Activated CD4-positive, alpha-beta memory T cell treated with anti-CD3 and anti-CD28 coated beads for 36 hours (primary cell): ENCODE results near the gene IGFBP5. TPM values are rescaled to one million over a fixed set of nuclear protein-coding genes. Genes with fewer than 3 reads are reported as not detected.

ENCODE experiments used
- CTCF ChIA-PET: fragments of 350-600 bp; sonication (Branson Sonifier 250); formaldehyde crosslinking; loops from one replicate; lab custom pipeline; 2021; ENCODE audit warnings: antibody characterized with exemption, inconsistent platforms; lab: Charles Lee
- POLR2A ChIA-PET: fragments of 350-600 bp; sonication (Branson Sonifier 250); formaldehyde crosslinking; loops from one replicate; lab custom pipeline; 2021; ENCODE audit warnings: antibody characterized with exemption; lab: Charles Lee
- DNase-seq: peaks from one replicate; pipeline ENCODE4 v3.0.0-alpha.2; 2020
- H3K27ac Mint-ChIP-seq: one replicate; pipeline ENCODE4 v1.8.0; 2021; ENCODE audit warnings: mixed read lengths
- H3K27me3 Mint-ChIP-seq: one replicate; pipeline ENCODE4 v1.8.0; 2021; ENCODE audit warnings: mixed read lengths
- H3K36me3 Mint-ChIP-seq: one replicate; pipeline ENCODE4 v1.8.0; 2021; ENCODE audit warnings: mixed read lengths
- H3K4me1 Mint-ChIP-seq: one replicate; pipeline ENCODE4 v1.8.0; 2021; ENCODE audit warnings: low read depth, mixed read lengths
- H3K4me3 Mint-ChIP-seq: one replicate; pipeline ENCODE4 v1.8.0; 2021; ENCODE audit warnings: mild to moderate bottlenecking, mixed read lengths
- H3K9me3 Mint-ChIP-seq: one replicate; pipeline ENCODE4 v1.8.0; 2021; ENCODE audit warnings: mixed read lengths
- intact Hi-C: fragments of 100-400 bp; cut with micrococcal nuclease; formaldehyde crosslinking; loops from one replicate; pipeline ENCODE4 v1.15.1; 2023
- total RNA-seq, 2 experiments: library from RNA; stranded (reverse); gene quantifications; one replicate each; pipeline ENCODE4 v1.2.3, GENCODE V29; 2021

Gene IGFBP5
- total RNA-seq: not detected

DNA sequence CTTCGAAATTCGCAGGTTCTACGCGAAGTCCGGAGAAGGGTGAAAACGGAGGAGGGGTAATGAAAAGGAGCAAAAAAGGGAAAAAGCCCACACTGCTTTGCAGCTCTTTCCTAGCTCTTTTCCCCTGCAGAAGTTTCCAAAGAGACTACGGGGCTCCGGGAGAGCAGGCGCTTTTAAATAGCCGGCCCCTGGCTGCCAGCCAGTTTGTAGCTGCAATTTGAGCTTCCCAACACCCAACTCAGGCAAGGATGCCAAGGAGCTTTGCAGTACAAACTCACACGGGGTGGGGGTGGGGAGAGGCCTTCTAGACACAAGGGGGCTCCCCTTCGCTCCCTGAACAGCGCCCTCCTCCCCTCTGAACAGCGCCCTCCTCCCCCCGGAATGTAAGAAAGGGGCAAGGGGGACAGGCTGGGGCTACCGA, at the start of gene IGFBP5:
Gene IGFBP5, minus strand, starts transcription at position 149 of the 421 bp plus-strand sequence. CDS start 774 bp downstream, outside the sequence.
- H3K27me3 Mint-ChIP-seq: peaks cover 48% of the 10 kb centered on the region
- H3K36me3 Mint-ChIP-seq: no peaks in the 10 kb centered on the region
- H3K9me3 Mint-ChIP-seq: no peaks in the 10 kb centered on the region
- peak within 1 kb of the TSS; percentile 40 for H3K4me3 Mint-ChIP-seq
- no peak for DNase-seq
- H3K27ac Mint-ChIP-seq: no peak within 1 kb of the TSS
- intact Hi-C loops: loop anchor here (5.0 to 10.0 kb wide), 3 partner anchors 52 to 919 kb away; no protein-coding TSS in a partner anchor
- ChIA-PET CTCF (interaction anchor here (0.6 to 1.6 kb wide), 4 partner anchors 9 to 1020 kb away, joined by 3 to 10 read pairs (median 3); no protein-coding TSS in a partner anchor), POLR2A (no interaction called here)
- peaks cover 25% of the 10 kb centered on the region for H3K4me1 Mint-ChIP-seq

DNA sequence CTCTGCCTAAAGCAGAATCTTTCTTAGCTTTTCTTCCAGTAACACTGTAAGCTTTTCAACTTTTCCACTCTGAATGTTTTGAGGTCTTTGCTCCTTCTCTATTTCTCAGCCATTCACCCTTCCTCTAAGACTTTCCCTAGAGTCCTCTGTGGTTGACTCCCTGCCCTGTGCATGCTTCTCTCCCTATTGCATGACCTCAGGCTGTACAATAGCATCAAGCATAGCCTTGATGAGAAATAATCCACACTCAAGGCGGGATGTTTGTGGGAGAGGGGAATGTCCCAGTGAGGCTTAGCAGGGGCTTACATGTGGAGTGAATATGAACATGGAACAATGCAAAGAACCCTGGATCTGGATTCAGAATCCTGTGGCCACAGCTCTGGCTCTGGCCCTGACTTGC, 48.4 kb upstream of the IGFBP5 start:
- Mint-ChIP-seq H3K9me3 (no peaks in the 10 kb centered on the region), H3K4me1 (no peaks in the 10 kb centered on the region)
- CTCF ChIA-PET: no interaction called here

DNA sequence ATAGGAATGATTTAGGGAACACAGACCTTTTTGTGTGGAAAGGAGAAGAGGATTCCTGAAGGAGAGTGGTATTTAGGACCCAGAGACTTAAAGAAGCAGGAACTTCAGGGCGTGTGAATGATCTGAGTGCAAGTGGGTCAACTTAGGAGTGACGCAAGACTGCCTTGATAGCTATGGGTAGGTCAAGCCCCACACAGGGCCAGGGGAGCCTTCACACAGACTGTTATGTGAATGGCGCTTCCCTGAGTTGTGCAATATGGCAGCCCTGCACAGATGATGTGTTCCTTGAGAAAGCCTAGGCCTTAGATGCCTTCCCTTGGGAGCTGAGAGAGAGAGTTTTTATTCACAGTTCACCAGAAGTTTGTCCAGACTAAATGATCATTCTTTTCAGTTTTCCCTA, 47.1 kb upstream of the IGFBP5 start:
- CTCF ChIA-PET: no interaction called here
- no peaks in the 10 kb centered on the region for H3K9me3 Mint-ChIP-seq

More for the DNA sequence above, 48.4 kb upstream of the IGFBP5 start:
- H3K4me3 Mint-ChIP-seq: no peak overlapping the region
- no peak overlapping the region for H3K27ac Mint-ChIP-seq
- no peaks in the 10 kb centered on the region for H3K36me3 Mint-ChIP-seq
- intact Hi-C loops: no loop called here
- POLR2A ChIA-PET: no interaction called here
- H3K27me3 Mint-ChIP-seq: peaks cover 18% of the 10 kb centered on the region
- DNase-seq: no peak

DNA sequence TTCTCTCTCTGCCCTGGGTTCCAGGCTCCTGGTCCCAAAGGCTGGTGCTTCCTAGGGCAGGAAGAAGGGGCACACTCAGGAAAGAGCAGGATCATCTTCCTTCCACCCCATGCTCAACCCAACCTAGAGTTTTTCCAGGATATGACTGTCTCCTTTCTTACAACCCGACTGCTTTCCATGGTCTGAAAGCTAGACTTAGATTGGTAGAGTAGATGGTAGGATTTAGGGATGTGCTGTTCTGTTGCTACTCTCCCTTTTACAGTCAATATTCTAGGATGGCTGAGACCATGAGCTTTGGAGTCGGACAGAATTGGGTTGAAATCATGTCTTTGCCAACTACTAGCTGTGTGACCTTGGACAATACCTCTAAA, 45.9 kb upstream of the IGFBP5 start:
- ChIA-PET CTCF (no interaction called here), POLR2A (no interaction called here)
- intact Hi-C loops: no loop called here
- no peaks in the 10 kb centered on the region for H3K9me3 Mint-ChIP-seq
- no peak overlapping the region for H3K4me3 Mint-ChIP-seq
- no peaks in the 10 kb centered on the region for H3K4me1 Mint-ChIP-seq
- no peak for DNase-seq
- no peaks in the 10 kb centered on the region for H3K36me3 Mint-ChIP-seq
- H3K27me3 Mint-ChIP-seq: peaks cover 14% of the 10 kb centered on the region
- no peak overlapping the region for H3K27ac Mint-ChIP-seq

More for the DNA sequence above, 47.1 kb upstream of the IGFBP5 start:
- H3K27ac Mint-ChIP-seq: no peak overlapping the region
- DNase-seq: no peak
- H3K4me1 Mint-ChIP-seq: no peaks in the 10 kb centered on the region
- H3K36me3 Mint-ChIP-seq: no peaks in the 10 kb centered on the region
- no peak overlapping the region for H3K4me3 Mint-ChIP-seq
- POLR2A ChIA-PET: no interaction called here
- intact Hi-C loops: no loop called here
- peaks cover 14% of the 10 kb centered on the region for H3K27me3 Mint-ChIP-seq

GRCh38 chr2:216740557-216741222, 45.3 kb upstream of the IGFBP5 start:
- Mint-ChIP-seq H3K4me1 (no peaks in the 10 kb centered on the region), H3K27me3 (peaks cover 14% of the 10 kb centered on the region), H3K9me3 (no peaks in the 10 kb centered on the region), H3K4me3 (no peak overlapping the region), H3K36me3 (no peaks in the 10 kb centered on the region), H3K27ac (no peak overlapping the region)
- DNase-seq: no peak
- intact Hi-C loops: no loop called here
- POLR2A ChIA-PET: no interaction called here
- CTCF ChIA-PET: no interaction called here

- H3K9me3 Mint-ChIP-seq: no peaks in the 10 kb centered on the region
- no peaks in the 10 kb centered on the region for H3K4me1 Mint-ChIP-seq
- no peaks in the 10 kb centered on the region for H3K36me3 Mint-ChIP-seq
- POLR2A ChIA-PET: no interaction called here
- H3K27ac Mint-ChIP-seq: no peak overlapping the region
- no peak for DNase-seq
- CTCF ChIA-PET: no interaction called here
- intact Hi-C loops: no loop called here
- peaks cover 7% of the 10 kb centered on the region for H3K27me3 Mint-ChIP-seq
- no peak overlapping the region for H3K4me3 Mint-ChIP-seq
These were observed 43.7 kb upstream of the IGFBP5 start for GRCh38 chr2:216739035-216739434.

DNA sequence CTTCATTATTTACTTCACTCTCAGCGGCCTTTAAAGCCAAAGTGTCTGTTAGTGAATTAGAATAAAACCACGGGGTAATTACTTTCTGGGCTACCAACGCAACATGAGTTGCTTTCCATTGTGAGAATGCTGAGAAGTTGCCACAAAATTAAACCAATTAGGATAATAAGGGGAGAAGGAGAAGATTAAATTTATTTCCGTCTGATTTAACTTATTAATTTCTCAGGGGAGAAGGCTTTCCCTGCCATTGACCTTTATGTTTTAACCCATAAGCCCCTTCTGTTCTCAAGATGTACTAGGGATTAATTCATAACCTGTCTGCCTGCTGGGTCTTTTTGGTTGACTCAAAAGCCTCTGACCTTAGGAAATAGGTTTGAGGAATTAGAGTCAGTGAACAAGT, 42.3 kb upstream of the IGFBP5 start:
- Mint-ChIP-seq H3K4me1 (no peaks in the 10 kb centered on the region), H3K4me3 (no peak overlapping the region), H3K9me3 (no peaks in the 10 kb centered on the region), H3K36me3 (no peaks in the 10 kb centered on the region), H3K27ac (no peak overlapping the region), H3K27me3 (peaks cover 7% of the 10 kb centered on the region)
- DNase-seq: no peak
- intact Hi-C loops: no loop called here
- CTCF ChIA-PET: no interaction called here
- POLR2A ChIA-PET: no interaction called here

- ChIA-PET CTCF (no interaction called here), POLR2A (no interaction called here)
- Mint-ChIP-seq H3K36me3 (no peaks in the 10 kb centered on the region), H3K4me3 (no peak overlapping the region), H3K9me3 (no peaks in the 10 kb centered on the region), H3K27ac (no peak overlapping the region), H3K4me1 (no peaks in the 10 kb centered on the region), H3K27me3 (peaks cover 3% of the 10 kb centered on the region)
- DNase-seq: no peak
- intact Hi-C loops: no loop called here
These were observed 41.0 kb upstream of the IGFBP5 start for GRCh38 chr2:216736326-216736725.

DNA sequence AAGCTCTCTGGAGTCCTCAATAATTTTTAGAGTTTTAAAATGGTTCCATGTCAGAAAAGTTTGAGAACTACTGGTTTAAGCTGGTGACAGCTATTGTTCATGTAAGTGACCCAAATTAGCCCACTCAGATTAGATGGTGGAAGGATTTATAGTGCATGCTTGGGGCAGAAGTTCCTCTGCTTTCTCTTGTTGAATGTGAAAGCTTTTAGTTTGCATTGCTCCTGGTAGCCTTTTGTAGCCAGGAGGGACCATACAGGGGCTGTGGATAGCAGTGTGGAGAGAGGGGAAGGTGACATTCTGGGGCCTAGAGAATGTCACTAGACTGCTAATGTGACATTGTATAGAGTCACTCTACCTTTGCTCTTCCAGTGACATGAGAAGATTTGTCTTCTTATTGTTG, 40.3 kb upstream of the IGFBP5 start:
- Mint-ChIP-seq H3K9me3 (no peaks in the 10 kb centered on the region), H3K27ac (no peak overlapping the region), H3K36me3 (no peaks in the 10 kb centered on the region), H3K4me3 (no peak overlapping the region), H3K4me1 (no peaks in the 10 kb centered on the region), H3K27me3 (peaks cover 3% of the 10 kb centered on the region)
- ChIA-PET CTCF (no interaction called here), POLR2A (interaction anchor here (0.6 kb wide), 1 partner anchor 1325 kb away, joined by 3 read pairs; no protein-coding TSS in a partner anchor)
- DNase-seq: no peak
- intact Hi-C loops: no loop called here

DNA sequence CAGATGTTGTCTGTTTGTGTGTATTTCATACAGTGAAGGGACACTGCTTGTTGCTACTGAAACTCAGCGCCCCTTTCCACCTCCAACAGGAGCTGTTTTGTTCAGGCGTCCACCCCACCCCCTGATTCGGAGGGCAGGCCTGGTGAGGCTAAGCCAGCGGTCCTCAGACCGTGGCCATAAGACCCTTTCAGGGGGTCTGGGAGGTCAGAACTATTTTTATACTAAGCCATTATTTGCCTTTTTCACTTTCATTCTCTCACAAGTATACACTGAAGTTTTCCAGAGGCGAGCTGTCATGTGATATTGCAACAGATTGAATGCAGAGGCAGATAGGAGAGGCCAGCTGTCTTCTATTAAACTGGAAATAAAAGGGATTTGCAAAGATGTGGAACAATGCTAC, 39.7 kb upstream of the IGFBP5 start:
- no peak overlapping the region for H3K4me3 Mint-ChIP-seq
- H3K36me3 Mint-ChIP-seq: no peaks in the 10 kb centered on the region
- no peaks in the 10 kb centered on the region for H3K9me3 Mint-ChIP-seq
- intact Hi-C loops: no loop called here
- no peaks in the 10 kb centered on the region for H3K4me1 Mint-ChIP-seq
- H3K27me3 Mint-ChIP-seq: peaks cover 3% of the 10 kb centered on the region
- ChIA-PET POLR2A (no interaction called here), CTCF (no interaction called here)
- DNase-seq: no peak
- no peak overlapping the region for H3K27ac Mint-ChIP-seq

- intact Hi-C loops: no loop called here
- Mint-ChIP-seq H3K4me1 (no peaks in the 10 kb centered on the region), H3K9me3 (no peaks in the 10 kb centered on the region), H3K4me3 (no peak overlapping the region), H3K36me3 (no peaks in the 10 kb centered on the region), H3K27ac (no peak overlapping the region), H3K27me3 (peaks cover 2% of the 10 kb centered on the region)
- ChIA-PET POLR2A (no interaction called here), CTCF (no interaction called here)
- DNase-seq: no peak
These were observed 37.7 kb upstream of the IGFBP5 start for GRCh38 chr2:216733046-216733445.

GRCh38 chr2:216732334-216732733, 37.0 kb upstream of the IGFBP5 start:
- Mint-ChIP-seq H3K27me3 (peaks cover 2% of the 10 kb centered on the region), H3K4me1 (no peaks in the 10 kb centered on the region), H3K9me3 (no peaks in the 10 kb centered on the region), H3K4me3 (no peak overlapping the region), H3K36me3 (no peaks in the 10 kb centered on the region), H3K27ac (no peak overlapping the region)
- ChIA-PET CTCF (no interaction called here), POLR2A (no interaction called here)
- DNase-seq: no peak
- intact Hi-C loops: no loop called here

DNA sequence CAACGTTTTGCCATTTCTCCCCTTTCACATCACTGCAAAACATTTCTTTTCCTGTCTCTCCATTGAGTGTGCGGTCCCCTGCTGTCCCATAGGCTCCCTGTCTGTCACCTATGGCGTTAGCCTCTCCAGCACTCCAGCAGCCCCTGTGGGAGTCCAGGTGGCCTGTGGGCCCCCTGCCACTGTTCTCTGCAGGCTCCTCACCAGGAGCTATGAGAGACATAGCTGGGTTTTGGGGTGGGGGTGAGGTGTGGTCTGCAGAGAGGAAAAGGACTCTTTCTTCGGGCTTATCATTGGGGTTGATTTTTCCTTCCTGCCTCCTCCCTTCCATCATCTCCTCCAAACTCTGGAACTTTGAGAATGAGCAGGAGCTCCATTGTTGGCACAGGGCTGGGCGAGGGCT, 36.1 kb upstream of the IGFBP5 start:
- no peak for DNase-seq
- H3K27me3 Mint-ChIP-seq: peaks cover 2% of the 10 kb centered on the region
- no peaks in the 10 kb centered on the region for H3K4me1 Mint-ChIP-seq
- intact Hi-C loops: no loop called here
- CTCF ChIA-PET: interaction anchor here (0.9 kb wide), 1 partner anchor 1170 kb away, joined by 3 read pairs; no protein-coding TSS in a partner anchor
- H3K36me3 Mint-ChIP-seq: no peaks in the 10 kb centered on the region
- H3K9me3 Mint-ChIP-seq: no peaks in the 10 kb centered on the region
- POLR2A ChIA-PET: no interaction called here
- no peak overlapping the region for H3K27ac Mint-ChIP-seq
- no peak overlapping the region for H3K4me3 Mint-ChIP-seq
